ENCODE results near the gene DEAF1.
"Not testable (repeated sequence)": the region's sequence is repeated elsewhere in the genome, so short reads cannot be mapped to it uniquely, and the experiment has no call there.

The DEAF1 gene

GRCh38 chr11:680476-680875 is 14.5 kb downstream of the DEAF1 start:
- no peak for DNase-seq (ENCODE audit: low spot score)

DNA sequence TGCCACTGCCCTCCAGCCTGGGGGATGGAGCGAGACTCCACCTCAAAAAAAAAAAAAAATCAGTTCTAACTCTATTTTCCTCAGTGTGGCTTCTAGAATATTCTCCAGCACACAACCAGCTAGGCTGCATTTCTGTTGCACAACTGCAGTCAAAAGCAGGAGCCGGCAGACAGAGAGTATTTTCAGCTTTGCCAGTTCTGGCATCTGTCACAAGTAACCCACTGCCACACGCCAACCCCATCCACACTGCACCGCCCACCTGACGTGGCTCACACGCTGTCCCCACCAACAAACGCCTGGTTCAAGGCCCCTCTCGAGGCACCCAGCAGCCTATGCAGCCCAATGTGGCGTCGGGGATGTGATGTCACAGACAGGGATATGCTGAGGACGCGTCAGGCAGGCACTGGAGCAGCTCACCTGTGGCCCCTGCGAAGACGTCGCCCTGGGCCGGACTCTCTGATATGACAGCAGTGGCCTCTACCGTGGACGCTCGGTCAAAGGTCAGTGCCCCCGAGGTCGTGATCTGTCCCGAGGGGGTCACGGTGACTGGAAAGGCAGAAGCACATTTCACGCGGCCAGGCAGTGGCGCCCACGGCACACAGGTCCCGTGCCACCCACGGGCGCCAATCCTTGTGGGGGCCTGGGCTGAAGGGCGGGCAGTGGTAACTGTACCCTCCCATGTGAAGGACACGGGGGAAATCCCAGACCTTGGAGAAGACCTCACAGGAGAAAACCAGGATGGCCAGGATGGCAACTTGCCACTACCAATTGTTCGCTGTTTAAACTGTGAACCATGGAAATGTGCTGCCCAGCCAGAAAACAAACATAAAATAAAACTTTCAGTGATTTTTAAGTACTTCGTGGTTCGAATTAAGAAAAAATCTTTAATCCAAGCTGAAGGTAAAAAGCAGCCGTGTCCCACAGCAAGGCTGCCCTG is 15.5 kb downstream of the DEAF1 start:
- no peak for DNase-seq (ENCODE audit: low spot score)

DNA sequence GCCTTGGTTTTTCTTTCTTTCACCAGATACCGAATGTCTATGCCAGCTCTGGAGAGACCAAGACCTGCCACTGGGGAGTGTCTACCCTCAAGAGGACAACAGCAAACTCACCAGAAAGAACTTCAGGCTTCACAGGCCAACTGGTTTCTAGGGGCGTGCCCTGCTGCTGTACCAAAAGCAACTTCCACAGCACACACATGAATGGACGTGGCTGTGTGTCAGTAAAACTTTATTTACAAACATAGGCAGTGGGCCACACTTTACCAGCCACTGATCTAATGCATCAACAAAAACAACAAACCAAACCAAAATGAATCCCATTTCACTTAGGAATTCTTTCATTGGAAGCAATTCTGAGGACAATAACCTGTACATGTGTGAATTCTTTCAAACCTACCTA is 16.7 kb downstream of the DEAF1 start:
- DNase-seq (ENCODE audit: low spot score): no peak

- DNase-seq (ENCODE audit: low spot score): no peak
Observed at GRCh38 chr11:674406-674805, 20.6 kb downstream of the DEAF1 start.

- DNase-seq (ENCODE audit: low spot score): no peak
Observed at GRCh38 chr11:673866-674265, 21.2 kb downstream of the DEAF1 start.

GRCh38 chr11:665704-666281 is 29.2 kb downstream of the DEAF1 start:
- DNase-seq (ENCODE audit: low spot score): no peak

DNA sequence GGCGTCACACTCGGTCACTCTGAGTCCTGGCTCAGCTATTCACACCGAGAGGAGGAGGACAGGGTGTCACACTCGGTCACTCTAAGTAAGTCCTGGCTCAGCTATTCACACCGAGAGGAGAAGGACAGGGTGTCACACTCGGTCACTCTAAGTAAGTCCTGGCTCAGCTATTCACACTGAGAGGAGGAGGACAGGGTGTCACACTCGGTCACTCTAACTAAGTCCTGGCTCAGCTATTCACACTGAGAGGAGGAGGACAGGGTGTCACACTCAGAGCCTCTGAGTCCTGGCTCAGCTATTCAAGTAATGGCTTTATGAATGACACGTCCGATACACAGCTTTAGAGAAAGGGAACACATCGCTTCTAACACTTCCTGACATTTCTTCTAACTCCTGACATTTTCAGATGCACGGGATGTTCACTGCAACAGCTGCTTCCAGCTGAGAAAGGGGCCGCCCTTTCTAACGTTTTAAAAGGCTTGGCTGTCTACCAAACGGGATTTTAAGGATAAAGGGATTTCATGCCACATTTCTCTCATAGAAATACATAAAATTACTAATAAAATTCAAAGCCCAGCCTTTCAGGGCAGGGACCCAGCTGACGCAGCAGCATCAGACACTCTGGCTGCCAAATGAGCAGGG is 29.8 kb downstream of the DEAF1 start:
- DNase-seq (ENCODE audit: low spot score): no peak

DNA sequence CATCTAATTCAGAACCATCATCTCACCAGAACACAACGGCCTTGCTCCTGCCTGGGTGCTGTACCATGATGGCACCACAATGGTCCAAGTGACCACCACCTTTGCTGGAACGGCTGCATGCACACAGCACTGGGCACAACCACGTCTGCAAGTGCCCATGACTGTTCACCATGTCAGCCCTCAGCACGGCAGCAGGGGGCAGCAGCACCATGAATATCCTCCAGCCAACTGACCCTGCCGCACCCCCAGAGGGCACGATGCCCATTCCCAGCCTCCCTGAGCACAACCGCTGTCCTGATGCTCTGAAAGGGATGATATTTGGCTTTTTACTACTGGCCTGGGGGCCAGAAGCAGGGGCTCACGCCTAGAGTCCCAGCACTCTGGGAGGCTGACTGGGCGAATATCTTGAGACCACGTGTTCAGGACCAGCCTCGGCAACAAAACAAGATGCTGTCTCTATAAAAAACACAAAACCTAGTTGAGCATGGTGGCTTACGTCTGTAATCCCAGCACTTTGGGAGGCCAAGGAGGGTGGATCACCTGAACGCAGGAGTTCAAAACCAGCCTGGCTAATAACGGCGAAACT is 32.2 kb downstream of the DEAF1 start:
- peak; percentile 77 for DNase-seq (ENCODE audit: low spot score)

DNA sequence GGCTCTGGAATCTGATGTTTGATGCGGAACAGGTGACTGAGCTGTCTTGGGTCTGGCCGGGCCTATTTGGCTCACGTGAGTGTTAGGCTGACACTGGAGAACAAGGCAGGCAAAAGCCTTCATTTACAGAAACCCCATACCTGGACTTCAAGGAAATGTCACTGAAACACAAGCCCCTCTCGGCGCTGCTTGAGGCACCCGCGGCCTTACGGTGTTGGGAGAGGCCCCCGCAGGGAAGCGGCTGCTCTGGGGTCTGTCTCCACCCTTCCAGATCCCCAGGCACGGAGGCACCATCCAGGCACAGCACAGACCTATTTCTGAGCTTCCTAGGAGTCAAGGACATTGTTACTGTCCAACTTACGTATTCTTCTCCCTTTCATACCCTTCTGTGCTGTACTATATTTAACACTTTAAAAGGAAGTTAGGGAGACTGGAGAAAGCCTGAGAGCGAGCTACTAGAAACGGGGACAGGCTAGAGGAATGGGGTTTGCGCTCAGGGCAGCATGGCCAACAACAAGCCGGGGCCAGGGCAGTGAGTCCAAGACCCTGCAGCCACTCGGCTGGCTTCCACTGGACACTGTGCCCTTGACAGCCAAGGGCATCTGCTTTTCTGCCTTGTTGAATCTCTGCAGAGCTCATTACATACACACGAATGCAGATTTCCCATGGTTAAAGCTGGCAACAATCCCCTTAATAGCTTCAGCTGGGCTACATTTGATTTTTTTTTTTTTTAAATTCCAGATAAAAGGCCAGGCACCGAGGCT is 34.2 kb downstream of the DEAF1 start:
- DNase-seq (ENCODE audit: low spot score): no peak

- no peak for DNase-seq (ENCODE audit: low spot score)
Observed at GRCh38 chr11:660281-660680, 34.7 kb downstream of the DEAF1 start.

DNA sequence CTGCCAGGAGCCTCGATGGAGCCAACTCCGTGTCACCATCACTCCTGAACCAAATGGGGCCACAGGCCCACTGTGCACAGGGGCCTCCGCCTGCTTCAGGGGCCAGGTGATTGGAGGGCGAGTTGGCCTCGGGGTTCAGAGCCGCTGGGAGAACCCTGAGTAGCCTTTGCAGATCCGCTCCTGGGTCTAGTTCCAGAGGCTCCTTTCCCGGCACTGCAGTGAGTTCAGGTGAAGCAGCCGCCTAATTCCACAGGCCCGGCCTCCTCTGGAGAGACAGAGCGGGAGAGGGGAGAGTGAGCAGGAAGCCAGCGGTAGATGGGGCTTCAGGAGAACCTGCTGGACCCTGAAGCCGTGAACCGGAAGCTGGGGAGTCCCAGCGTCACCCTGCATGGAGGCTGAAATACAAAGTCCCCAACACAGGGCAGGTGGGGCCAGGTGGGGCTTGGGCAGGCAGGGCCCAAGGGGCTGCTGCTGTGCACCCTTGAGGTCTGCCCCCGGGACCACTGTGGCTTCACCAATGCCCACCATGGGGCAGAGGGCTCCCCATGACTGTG is 35.4 kb downstream of the DEAF1 start:
- DNase-seq (ENCODE audit: low spot score): no peak

DNA sequence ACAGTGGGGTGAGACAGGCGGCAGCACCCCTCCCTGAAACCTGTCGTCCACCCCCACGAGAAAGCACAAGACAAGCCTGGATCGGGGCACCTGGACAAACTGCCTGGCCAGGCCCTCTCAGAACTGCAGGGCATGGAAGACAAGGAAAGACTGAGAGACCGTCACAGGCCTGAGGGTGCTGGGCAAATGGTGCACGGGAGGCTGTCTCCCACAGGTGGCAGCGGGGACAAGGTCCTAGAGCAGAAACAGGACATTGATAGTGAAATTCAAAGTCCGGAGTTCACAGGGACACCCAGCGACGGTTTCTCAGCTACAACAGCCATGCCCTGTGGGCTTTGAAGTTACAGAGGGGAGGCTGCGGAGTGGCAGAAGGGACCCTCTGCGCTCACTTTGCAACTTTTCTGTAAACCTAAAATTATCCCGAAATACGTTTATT is 37.3 kb downstream of the DEAF1 start:
- no peak for DNase-seq (ENCODE audit: low spot score)

DNA sequence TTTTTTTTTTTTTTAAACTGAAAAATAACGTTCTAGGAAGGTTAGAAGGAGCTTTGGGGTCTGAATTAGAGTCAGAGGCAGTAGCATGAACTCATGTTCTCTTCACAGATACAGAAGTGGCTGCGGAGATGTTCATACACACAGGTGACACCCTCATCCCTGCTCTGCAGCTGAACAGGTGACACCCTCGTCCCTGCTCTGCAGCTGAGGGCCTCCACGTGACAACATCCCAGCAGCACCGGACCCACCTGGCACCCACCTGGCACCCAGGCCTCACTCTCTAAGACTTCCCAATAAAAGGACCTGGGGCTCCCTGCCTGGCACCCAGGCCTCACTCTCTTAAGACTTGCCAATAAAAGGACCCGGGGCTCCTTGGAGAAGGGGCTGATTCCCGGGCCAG is 38.2 kb downstream of the DEAF1 start:
- no peak for DNase-seq (ENCODE audit: low spot score)

- no peak for DNase-seq (ENCODE audit: low spot score)
Observed at GRCh38 chr11:656426-656825, 38.6 kb downstream of the DEAF1 start.

DNA sequence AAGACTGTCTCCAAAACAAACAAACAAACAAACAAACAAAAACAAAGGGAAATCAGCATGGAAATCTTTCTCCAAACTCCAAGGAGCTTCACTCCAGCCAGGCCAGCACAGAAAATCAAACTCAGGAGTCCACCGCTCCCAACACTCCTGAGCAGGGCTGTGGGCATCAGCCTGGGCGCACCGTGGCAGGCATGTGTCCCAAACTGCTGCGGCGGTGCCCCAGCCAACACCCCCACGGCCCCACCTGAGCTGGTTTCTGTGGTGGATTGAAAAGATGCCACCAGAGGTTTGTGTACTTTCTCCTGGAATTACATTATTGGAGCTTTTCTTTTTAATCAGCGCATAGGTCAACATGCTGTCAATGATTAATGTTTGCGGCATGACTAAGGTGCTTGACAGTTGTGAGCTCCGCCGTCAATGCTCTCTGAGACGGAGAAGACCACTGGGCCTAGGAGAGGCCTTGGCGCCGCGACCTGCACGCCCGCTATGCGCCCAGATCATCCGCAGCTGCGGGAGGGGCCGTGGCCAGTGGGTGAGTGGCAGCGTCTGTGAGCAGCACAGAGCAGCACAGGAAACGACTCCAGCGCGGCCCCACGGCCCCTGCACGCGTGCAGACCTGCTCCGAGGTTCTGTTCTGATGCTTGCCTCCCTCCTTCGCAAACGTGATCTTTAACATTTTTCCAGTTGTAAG is 39.8 kb downstream of the DEAF1 start:
- DNase-seq (ENCODE audit: low spot score): no peak

- not testable (repeated sequence) for DNase-seq (ENCODE audit: low spot score)
Observed at GRCh38 chr11:654444-654843, 40.6 kb downstream of the DEAF1 start.

GRCh38 chr11:653837-654236 is 41.2 kb downstream of the DEAF1 start:
- no peak for DNase-seq (ENCODE audit: low spot score)

GRCh38 chr11:653136-653535 is 41.9 kb downstream of the DEAF1 start:
- not testable (repeated sequence) for DNase-seq (ENCODE audit: low spot score)

DNA sequence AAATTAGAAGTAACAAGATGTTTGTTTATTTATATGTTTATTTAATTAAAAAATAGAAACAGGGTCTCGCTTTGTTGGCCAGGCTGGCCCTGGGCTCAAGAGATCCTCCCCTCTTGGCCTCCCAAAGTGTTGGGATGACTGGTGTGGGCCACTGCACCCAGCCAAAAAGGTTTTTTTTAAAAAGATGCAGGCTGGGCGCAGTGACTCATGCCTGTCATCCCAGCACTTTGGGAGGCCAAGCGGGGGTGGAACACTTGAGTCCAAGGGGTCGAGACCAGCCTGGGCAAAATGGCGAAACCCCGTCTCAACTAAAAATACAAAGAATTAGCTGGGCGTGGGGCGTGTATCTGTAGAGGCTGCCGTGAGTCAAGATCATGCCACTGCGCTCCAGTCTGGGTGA is 44.5 kb downstream of the DEAF1 start:
- no peak for DNase-seq (ENCODE audit: low spot score)

- DNase-seq (ENCODE audit: low spot score): not testable (repeated sequence)
Observed at GRCh38 chr11:647672-648158, 47.3 kb downstream of the DEAF1 start.

GRCh38 chr11:646214-646613 is 48.8 kb downstream of the DEAF1 start:
- DNase-seq (ENCODE audit: low spot score): no peak

Data from germinal center (tissue), 1 donor.